ENCODE results near the gene ZNF512.

The ZNF512 gene

DNA sequence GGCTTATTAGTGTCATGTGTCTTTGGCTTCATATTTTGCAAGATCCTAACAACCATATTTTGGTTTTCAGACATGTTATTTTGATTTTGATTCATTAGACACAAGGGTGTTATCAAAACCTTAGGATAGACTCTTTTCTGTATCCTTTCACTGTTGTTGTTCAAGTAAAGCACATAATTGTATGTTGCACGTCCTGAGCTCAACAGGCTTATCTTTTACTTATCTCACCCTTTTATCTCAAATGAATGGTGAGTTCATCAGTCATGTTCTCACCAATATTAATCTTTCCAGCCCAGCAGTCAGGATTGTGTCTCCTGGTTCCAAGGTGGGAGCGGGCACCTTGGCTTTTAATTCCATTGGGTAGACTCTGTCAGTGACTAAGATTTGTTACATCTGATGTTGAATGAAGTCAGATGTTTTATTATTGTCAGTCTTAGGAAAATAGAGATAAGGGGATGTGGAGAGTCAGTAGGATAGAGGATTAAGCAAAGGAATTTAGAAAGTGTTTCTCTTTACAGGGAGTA lies 57.9 kb downstream of the ZNF512 start:
- Histone ChIP-seq H3K79me2 (ENCODE audit: insufficient read depth, low read length) (no peaks in the 10 kb centered on the region), H3K9me3 (ENCODE audit: insufficient read depth, low read depth, low read length) (no peaks in the 10 kb centered on the region), H3K4me2 (ENCODE audit: low read depth, low read length, poor library complexity, severe bottlenecking) (no peak overlapping the region), H3K4me3 (ENCODE audit: low read length, poor library complexity, severe bottlenecking) (no peak overlapping the region), H3F3A (ENCODE audit: low read depth) (no peaks in the 10 kb centered on the region), H4K20me1 (ENCODE audit: insufficient read depth, low read length, poor library complexity, severe bottlenecking) (no peaks in the 10 kb centered on the region), H2AFZ (ENCODE audit: low read length) (no peak overlapping the region), H3K4me1 (ENCODE audit: insufficient read depth, low read length, poor library complexity, severe bottlenecking) (no peaks in the 10 kb centered on the region), H3K9ac (ENCODE audit: low read depth, low read length, poor library complexity, severe bottlenecking) (no peak overlapping the region), H3K27me3 (ENCODE audit: insufficient read depth, low read length, poor library complexity, severe bottlenecking) (no peaks in the 10 kb centered on the region), H3K9me2 (replicated peaks; ENCODE audit: low read depth, low read length) (no peaks in the 10 kb centered on the region), H3K36me3 (ENCODE audit: insufficient read depth, low read length) (peaks cover 56% of the 10 kb centered on the region; the same call in 1 of the 2 replicates)
- TF ChIP-seq, protein P1, sequence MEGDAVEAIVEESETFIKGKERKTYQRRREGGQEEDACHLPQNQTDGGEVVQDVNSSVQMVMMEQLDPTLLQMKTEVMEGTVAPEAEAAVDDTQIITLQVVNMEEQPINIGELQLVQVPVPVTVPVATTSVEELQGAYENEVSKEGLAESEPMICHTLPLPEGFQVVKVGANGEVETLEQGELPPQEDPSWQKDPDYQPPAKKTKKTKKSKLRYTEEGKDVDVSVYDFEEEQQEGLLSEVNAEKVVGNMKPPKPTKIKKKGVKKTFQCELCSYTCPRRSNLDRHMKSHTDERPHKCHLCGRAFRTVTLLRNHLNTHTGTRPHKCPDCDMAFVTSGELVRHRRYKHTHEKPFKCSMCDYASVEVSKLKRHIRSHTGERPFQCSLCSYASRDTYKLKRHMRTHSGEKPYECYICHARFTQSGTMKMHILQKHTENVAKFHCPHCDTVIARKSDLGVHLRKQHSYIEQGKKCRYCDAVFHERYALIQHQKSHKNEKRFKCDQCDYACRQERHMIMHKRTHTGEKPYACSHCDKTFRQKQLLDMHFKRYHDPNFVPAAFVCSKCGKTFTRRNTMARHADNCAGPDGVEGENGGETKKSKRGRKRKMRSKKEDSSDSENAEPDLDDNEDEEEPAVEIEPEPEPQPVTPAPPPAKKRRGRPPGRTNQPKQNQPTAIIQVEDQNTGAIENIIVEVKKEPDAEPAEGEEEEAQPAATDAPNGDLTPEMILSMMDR (conservative IDR thresholded peaks at IDR 0.05; ENCODE audit: low read length): no peak
- no peak for TF ChIP-seq EZH2phosphoT487 (IDR thresholded peaks at IDR 0.05; ENCODE audit: borderline replicate concordance)

DNA sequence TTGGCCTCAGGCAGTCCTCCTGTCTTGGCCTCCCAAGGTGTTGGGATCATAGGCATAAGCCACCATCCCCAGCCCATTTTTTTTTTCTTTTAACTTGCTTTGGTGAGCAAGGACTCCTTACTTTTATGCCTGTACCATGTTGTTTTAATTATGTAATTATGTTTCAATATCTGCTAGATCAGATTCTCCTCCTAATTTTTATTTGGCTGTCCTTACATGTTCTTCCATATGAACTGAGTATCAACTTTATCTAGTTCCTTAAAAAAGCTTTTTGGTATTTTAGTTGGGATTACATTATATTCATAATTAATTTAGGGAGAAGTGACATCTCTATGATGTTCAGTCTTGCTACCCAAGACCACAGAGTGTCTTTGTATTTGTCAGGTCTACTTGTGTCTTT lies 62.4 kb downstream of the ZNF512 start:
- no peak overlapping the region for H3K4me3 ChIP-seq (ENCODE audit: low read length, poor library complexity, severe bottlenecking)
- H2AFZ ChIP-seq (ENCODE audit: low read length): no peak overlapping the region
- no peaks in the 10 kb centered on the region for H3K79me2 ChIP-seq (ENCODE audit: insufficient read depth, low read length)
- H3K27me3 ChIP-seq (ENCODE audit: insufficient read depth, low read length, poor library complexity, severe bottlenecking): no peaks in the 10 kb centered on the region
- TF ChIP-seq, protein P1 (conservative IDR thresholded peaks at IDR 0.05; ENCODE audit: low read length): no peak
- no peak for TF ChIP-seq EZH2phosphoT487 (IDR thresholded peaks at IDR 0.05; ENCODE audit: borderline replicate concordance)
- no peaks in the 10 kb centered on the region for H4K20me1 ChIP-seq (ENCODE audit: insufficient read depth, low read length, poor library complexity, severe bottlenecking)
- H3K36me3 ChIP-seq (ENCODE audit: insufficient read depth, low read length): peaks cover 53% of the 10 kb centered on the region; the same call in 1 of the 2 replicates
- no peaks in the 10 kb centered on the region for H3K9me2 ChIP-seq (replicated peaks; ENCODE audit: low read depth, low read length)
- no peaks in the 10 kb centered on the region for H3F3A ChIP-seq (ENCODE audit: low read depth)
- no peaks in the 10 kb centered on the region for H3K4me1 ChIP-seq (ENCODE audit: insufficient read depth, low read length, poor library complexity, severe bottlenecking)
- no peak overlapping the region for H3K9ac ChIP-seq (ENCODE audit: low read depth, low read length, poor library complexity, severe bottlenecking)
- no peaks in the 10 kb centered on the region for H3K9me3 ChIP-seq (ENCODE audit: insufficient read depth, low read depth, low read length)
- H3K4me2 ChIP-seq (ENCODE audit: low read depth, low read length, poor library complexity, severe bottlenecking): no peak overlapping the region

DNA sequence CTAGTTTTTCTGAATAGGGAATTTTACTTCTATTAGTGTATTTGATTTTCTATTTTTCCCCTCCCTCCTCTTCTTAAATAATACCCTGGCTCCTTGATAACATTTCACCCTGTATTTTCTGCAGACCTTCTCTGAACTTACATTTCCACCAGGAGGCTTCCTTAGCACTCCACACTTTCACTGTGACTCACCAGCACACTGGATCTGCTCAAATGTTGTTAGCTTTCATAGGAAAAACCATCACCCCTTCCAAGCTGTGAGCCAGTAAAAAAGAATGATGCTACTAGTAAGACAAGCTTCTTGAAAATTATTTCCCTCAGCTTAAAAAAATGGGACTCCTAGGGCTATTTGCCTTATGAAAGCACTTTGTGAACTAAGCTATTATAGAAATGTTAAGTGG lies 64.4 kb downstream of the ZNF512 start:
- H3K9ac ChIP-seq (ENCODE audit: low read depth, low read length, poor library complexity, severe bottlenecking): no peak overlapping the region
- TF ChIP-seq, protein P1 (conservative IDR thresholded peaks at IDR 0.05; ENCODE audit: low read length): no peak
- TF ChIP-seq EZH2phosphoT487 (IDR thresholded peaks at IDR 0.05; ENCODE audit: borderline replicate concordance): no peak
- no peak overlapping the region for H3K4me2 ChIP-seq (ENCODE audit: low read depth, low read length, poor library complexity, severe bottlenecking)
- H4K20me1 ChIP-seq (ENCODE audit: insufficient read depth, low read length, poor library complexity, severe bottlenecking): no peaks in the 10 kb centered on the region
- H3F3A ChIP-seq (ENCODE audit: low read depth): 0 out of 2 replicates have a peak, but pooled peaks cover 4% of the 10 kb centered on the region
- H3K9me2 ChIP-seq (replicated peaks; ENCODE audit: low read depth, low read length): no peaks in the 10 kb centered on the region
- no peak overlapping the region for H3K4me3 ChIP-seq (ENCODE audit: low read length, poor library complexity, severe bottlenecking)
- H3K79me2 ChIP-seq (ENCODE audit: insufficient read depth, low read length): no peaks in the 10 kb centered on the region
- peaks cover 50% of the 10 kb centered on the region; the same call in 1 of the 2 replicates for H3K36me3 ChIP-seq (ENCODE audit: insufficient read depth, low read length)
- no peaks in the 10 kb centered on the region for H3K4me1 ChIP-seq (ENCODE audit: insufficient read depth, low read length, poor library complexity, severe bottlenecking)
- H3K27me3 ChIP-seq (ENCODE audit: insufficient read depth, low read length, poor library complexity, severe bottlenecking): no peaks in the 10 kb centered on the region
- no peak overlapping the region for H2AFZ ChIP-seq (ENCODE audit: low read length)
- no peaks in the 10 kb centered on the region for H3K9me3 ChIP-seq (ENCODE audit: insufficient read depth, low read depth, low read length)
